PC-9 (cell line): Measurements from ENCODE around the gene SPAG17.

Experiments used
- EZH2 ChIP-seq: fragments of 200-600 bp; sonication (generic); IDR thresholded peaks from 2 replicates; pipeline ENCODE4 v1.8.0; 2017; ENCODE audit warnings: antibody characterized with exemption, low read depth
- TF ChIP-seq, protein P1 (sequence below): fragments of 200-600 bp; sonication (generic); conservative IDR thresholded peaks from 2 replicates; pipeline ENCODE4 v1.6.1; 2017; ENCODE audit warnings: mixed run types, antibody characterized with exemption, mild to moderate bottlenecking, moderate library complexity

DNA sequence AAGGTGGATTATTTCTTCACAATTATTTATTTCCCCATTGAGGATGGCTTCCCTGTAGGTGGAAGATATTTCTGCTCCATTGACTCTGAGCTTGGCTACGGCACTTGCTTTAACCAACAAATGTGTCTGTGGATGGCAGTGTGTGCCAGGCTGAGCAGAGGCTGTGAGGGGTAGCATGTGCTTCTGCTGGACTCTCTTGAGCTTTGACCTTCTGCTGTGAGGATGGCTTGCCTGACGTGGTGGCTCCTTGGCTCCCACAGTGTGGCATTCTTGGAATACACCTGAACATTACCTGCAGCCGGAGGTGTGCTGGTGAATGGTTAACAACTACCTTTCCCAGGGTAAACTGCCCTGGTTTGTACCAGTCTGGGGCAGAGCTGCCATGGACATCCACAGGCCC is 208.6 kb downstream of the SPAG17 start:
- TF ChIP-seq, protein P1, sequence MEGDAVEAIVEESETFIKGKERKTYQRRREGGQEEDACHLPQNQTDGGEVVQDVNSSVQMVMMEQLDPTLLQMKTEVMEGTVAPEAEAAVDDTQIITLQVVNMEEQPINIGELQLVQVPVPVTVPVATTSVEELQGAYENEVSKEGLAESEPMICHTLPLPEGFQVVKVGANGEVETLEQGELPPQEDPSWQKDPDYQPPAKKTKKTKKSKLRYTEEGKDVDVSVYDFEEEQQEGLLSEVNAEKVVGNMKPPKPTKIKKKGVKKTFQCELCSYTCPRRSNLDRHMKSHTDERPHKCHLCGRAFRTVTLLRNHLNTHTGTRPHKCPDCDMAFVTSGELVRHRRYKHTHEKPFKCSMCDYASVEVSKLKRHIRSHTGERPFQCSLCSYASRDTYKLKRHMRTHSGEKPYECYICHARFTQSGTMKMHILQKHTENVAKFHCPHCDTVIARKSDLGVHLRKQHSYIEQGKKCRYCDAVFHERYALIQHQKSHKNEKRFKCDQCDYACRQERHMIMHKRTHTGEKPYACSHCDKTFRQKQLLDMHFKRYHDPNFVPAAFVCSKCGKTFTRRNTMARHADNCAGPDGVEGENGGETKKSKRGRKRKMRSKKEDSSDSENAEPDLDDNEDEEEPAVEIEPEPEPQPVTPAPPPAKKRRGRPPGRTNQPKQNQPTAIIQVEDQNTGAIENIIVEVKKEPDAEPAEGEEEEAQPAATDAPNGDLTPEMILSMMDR = no peak
- TF ChIP-seq EZH2 = no peak
